Body of pancreas (tissue), 4 donors: Measurements from ENCODE around the gene RNF11.

Experiments used
- POLR2A ChIP-seq, 3 donors: fragments of 450-650 bp; IDR thresholded peaks; one replicate each; pipeline ENCODE4 v1.6.1; 2016; ENCODE audit warnings: antibody characterized with exemption in 3 of 3, mild to moderate bottlenecking in 2 of 3
- TF ChIP-seq, protein P1 (sequence below), 7 experiments: fragments of 450-650 bp in 4 of 7; fragments of 200-600 bp in 3 of 7; sonication (generic) in 3 of 7; IDR thresholded peaks; one replicate each; pipeline ENCODE4 v1.5.1; 2016 to 2019; ENCODE audit warnings: antibody characterized with exemption in 7 of 7

DNA sequence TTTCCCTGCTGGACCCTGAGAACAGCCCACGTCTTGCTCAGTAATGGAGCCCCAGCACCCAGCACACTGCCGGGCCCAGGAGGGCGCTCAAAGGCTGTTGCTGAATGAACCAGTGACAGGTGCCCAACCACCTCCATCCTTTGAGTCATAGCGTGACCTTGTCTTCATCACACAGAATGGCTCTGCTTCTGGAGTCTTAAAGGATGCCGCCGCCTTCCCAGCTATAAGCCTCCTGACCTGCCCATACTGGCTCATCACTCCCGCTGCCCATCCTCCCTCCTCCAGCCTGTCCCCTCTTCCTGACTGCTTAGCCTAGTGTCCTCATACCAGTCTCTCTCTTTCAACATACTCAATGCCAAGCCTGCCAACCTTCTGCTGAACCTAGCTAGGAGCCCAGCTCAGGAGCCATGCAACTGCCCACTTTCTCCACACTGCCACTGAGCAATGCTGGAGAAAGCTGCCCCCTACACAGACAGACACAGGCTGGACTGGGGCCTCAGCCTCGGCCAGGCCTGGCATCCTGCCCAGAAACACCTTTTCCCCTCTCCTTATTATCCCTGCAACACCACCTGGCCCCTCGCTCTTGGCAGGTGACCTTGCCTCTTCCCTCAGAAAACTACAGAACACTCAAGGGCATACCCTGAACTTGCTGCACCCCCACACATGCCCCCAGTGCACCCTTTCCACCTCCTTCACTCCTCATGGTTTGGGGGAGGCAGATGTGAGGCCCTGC lies 80.2 kb downstream of the RNF11 start:
- TF ChIP-seq, protein P1, sequence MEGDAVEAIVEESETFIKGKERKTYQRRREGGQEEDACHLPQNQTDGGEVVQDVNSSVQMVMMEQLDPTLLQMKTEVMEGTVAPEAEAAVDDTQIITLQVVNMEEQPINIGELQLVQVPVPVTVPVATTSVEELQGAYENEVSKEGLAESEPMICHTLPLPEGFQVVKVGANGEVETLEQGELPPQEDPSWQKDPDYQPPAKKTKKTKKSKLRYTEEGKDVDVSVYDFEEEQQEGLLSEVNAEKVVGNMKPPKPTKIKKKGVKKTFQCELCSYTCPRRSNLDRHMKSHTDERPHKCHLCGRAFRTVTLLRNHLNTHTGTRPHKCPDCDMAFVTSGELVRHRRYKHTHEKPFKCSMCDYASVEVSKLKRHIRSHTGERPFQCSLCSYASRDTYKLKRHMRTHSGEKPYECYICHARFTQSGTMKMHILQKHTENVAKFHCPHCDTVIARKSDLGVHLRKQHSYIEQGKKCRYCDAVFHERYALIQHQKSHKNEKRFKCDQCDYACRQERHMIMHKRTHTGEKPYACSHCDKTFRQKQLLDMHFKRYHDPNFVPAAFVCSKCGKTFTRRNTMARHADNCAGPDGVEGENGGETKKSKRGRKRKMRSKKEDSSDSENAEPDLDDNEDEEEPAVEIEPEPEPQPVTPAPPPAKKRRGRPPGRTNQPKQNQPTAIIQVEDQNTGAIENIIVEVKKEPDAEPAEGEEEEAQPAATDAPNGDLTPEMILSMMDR (IDR thresholded peaks at IDR 0.05), result no peak
- no peak for TF ChIP-seq POLR2A (IDR thresholded peaks at IDR 0.05)
